Right renal cortex interstitium (tissue), 3 donors: ENCODE results near the gene NUP93. TPM values are rescaled to one million over a fixed set of nuclear protein-coding genes. Genes with fewer than 3 reads are reported as not detected.

Source experiments
- DNase-seq, 3 donors: peaks; one replicate each; pipeline ENCODE4 v3.0.0-alpha.2; 2013; ENCODE audit warnings: low read depth in 3 of 3, low spot score in 2 of 3
- polyA plus RNA-seq, 3 donors: library from polyadenylated mRNA; unstranded; fragments of 120-200 nt; gene quantifications; one replicate each; pipeline ENCODE4 v1.2.1, GENCODE V29; 2013; ENCODE audit not compliant: insufficient read length in 3 of 3

NUP93 gene
- polyA plus RNA-seq, 3 donors, result 78.0 to 85.4 (median 81.1) TPM

DNA sequence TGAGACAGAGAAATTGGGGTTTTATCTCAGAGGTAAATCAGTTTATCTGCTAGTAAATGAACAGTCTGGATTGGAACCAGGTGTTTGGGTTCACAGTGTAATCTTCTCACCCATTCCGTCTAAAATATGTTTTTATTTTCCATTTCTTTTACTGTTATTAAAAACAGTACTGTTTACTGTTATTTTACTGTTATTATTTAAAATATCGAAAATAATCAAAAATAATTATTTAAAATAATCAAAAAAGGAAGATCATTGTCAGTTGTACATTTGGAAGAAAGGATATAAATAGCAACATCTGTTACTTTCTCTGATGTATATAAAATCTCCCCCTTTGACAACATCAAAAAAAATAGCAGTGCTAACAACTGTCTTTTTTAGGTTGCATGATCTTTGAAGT, 11.5 kb downstream of the NUP93 start:
- no peak for DNase-seq

DNA sequence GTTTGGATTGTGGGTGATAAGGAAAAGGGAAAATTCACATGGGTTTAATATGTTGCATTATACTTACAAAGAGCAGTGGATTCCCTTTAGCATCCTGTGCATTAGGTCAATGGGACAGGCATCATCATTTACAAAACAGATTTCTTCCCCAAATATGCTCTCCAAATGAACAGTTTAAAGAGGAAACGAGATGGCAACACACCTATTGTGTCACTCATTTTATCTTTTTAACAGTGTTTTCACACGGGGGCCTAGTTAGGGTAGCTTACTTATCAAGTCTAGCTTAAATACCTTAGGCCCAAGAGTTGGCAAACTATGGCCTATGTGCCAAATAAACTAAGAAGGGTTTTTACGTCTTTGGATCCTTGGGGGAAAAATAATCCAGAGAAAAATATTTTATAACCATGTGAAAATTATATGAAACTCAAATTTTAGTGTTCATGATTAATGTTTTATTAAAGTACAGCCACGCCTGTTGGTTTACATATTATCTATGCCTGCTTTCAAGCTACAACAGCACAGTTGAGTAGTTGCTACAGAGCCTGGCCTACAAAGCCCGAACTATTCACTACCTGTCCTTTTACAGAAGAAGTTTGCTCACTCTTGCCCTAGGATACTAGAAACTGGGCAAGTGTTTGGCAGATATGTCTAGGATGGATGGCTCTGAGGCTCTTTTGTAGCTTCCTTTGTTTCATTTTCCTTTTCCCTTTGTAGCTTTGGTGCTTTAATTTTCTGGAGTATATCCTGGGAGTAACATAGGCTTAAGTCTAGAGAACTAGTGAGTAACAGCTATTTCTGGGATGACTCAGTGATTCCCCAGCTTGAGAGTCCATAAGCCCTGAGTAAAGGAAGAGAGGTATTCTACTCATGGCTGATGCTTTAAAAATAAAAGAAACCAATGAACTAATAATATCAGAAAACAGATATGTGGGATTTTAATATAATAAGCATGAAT, 12.4 kb downstream of the NUP93 start:
- no peak for DNase-seq

DNA sequence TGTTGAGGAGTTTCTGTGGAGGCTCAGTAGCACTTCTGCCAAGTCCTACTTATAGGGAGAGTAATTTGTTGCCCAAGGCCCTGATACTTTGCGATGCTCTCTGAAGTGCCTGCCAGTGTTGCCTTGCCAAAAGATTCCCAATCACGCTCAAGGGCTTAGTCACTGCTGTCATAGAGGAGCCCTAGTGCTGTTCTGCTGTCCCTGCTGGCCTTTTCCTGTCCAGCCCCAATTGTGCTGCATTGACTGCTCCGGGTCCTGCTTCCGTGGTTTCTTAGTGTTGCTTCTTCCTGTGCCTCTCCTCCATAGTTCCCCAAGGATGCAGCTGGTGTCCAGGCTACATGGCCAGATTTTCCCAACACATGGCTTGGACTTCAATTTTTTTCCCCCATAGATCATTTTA, 13.9 kb downstream of the NUP93 start:
- DNase-seq, result no peak

DNA sequence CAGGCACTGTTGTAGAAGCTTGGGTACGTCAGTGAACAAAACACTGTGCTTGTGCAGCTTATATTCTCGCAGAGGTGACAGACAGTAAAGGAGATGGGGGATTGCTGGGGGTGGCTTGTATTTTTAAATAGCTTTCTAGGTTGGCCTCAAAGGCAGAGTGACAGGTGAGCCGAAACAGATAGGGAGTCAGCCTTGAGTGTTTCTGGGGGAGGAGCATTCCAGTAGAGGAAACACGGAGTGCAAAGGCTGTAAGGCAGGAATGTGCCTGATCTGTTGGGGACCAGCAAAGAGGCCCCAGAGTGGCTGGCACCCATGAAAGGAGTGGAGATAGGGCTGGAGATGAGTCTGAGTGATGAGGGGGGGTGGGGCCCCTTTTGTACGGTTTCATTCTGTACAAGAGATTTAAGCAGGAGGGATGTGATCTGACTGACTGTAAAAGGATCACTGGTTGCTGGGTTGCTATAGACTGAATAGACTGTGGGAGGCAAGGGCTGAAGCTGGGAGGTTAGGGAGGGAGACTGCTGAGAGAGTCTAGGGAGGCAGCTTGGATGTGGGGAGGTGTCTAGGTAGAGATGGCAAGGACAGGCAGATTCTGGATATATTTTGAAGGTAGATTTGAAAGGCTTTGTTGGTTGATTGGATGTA, 15.2 kb downstream of the NUP93 start:
- no peak for DNase-seq

DNA sequence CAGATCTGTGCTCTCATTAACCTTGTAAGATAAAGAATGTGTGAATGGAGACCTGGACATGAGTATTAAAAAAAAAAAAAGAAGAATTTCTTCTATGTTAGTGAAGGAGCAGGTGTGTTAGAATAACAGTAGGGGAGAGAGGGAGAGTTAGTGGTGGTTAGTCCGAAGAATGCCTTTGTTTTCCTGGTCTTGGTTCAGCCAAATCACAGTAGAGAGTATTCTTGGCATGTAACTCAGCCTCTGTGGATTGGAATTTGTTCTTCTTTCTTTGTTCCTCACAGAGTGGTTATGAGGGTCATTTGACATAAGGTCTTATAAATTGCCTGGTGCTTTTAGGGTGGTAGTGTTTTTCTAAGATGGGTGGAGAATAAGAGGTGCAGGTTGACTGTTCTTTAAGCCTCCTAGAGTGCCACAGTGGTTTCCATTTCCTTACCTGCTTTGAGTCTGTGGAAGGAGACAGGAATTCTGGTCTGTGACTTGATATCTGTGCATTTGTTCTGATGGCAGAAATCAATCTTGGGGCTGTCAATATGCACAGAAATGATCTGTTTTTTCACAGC, 17.6 kb downstream of the NUP93 start:
- DNase-seq, result no peak

DNA sequence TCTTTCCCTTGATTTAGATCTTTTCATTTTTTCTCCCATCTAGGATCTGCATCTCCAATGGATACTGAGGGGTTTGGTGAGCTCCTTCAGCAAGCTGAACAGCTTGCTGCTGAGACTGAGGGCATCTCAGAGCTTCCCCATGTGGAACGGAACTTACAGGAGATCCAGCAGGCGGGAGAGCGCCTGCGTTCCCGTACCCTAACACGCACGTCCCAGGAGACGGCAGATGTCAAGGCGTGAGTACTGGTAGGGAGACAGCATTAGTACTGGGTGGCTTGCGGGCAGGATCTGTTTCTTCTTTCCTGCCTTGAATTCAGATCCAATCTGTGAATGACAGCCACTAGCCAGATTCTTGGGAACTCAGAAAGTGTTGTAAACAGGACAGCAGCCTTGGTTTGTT, 18.3 kb downstream of the NUP93 start:
- DNase-seq, result no peak

DNA sequence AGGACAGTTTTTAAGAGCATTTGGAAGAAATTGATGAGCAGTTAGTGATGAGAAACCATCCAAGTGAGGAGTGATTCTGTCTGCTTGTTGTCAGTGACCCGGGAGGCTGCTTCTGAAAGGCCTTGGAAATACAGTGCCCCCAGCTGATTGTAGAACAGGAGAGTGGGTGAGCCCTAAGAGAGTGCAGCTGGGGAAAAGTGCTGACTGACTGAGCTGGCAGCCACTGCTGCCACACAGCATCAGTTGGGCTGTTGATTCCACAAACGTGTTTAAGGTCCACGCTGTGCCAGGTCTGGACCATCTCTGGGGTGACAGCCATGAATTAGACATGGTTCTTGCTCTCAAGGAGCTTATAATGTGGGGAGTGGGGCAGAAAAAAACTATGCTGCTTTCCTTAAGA, 18.9 kb downstream of the NUP93 start:
- no peak for DNase-seq

DNA sequence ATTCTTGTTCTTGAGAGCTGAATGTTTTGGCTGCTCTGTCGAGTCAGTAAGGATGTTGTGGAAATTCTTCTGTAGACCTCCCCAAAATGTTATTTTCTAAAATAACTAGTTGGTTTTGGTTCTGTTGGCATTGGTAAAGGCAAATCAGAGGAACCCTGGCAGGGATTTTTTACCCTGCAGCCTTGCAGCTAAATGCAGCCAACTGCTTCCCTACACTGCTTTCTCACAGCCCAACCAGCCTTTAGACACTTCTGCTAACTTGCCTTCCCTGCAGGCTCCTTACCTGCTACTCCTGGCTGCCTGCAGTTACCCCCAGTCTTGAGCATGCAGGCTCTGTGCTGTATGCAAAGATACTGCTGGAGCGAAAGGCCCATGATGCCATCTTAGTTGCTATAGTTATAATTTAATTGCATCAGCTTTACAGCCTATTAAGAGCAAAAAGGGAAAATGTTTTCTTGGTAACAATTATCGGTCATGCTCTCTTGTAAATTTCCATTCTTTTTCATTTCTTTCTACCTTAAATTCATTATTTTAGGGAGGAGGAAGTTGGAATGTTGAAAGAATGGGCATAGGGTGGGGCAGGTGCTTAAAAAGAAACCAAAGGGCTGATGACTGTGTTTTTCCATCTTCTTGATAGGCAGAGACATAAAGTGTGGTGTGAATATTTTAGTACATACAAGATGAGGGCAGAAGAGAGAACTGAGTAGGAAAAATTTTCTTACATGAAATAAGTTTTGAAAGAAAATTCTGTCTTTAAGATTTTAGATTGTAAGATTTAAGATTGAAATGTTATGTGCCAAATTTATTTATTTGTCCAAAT, 20.0 kb downstream of the NUP93 start:
- no peak for DNase-seq

DNA sequence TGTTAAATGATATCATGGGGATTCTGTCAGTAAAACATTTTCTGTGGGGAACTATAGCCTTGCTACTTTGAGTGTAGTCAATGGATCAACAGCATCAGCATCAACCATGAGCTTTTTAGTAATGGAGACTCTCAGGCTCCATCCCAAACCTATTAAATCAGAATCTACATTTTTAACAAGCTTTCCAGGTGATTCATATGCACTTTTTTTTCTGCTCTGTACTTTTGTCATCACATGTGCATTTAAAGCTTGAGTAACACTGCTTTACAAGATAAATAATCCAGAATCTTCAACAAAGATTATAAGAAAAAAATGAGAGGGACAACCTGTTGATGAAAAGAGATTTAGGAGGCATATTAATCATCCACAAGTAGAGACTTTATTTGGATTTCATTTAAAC, 23.5 kb downstream of the NUP93 start:
- no peak for DNase-seq

DNA sequence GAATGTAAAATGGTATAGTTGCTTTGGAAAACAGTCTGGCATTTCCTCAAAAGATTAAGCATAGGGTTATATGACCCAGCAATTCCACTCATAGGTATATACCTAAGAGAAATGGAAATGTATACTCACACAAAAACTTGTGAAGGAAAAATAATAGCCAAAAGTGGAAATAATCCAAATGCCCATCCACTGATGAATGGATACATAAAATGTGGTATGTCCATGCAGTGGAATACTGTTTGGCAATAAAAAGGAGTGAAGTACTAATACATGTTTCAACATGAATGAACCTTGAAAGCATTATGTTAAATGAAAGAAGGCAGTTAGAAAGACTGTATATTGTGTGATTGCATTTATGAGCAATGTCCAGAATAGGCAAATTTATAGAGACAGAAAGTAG, 25.1 kb downstream of the NUP93 start:
- DNase-seq, result no peak

DNA sequence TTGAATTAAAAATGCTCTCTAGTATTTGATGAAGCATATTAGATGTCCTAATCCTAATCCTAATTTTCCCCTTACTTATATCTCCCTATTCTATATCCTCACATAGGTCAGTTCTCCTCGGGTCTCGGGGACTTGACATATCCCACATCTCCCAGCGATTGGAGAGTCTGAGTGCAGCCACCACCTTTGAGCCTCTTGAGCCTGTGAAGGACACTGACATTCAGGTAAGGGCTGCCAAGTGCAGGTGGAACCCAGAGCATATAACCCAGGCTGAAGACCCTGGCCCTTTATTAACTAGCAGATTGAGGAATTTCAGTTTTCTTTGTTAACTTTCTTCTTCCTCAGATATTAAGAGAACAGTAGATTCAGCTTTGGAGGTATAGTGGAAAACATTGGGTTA, 28.5 kb downstream of the NUP93 start:
- no peak for DNase-seq

DNA sequence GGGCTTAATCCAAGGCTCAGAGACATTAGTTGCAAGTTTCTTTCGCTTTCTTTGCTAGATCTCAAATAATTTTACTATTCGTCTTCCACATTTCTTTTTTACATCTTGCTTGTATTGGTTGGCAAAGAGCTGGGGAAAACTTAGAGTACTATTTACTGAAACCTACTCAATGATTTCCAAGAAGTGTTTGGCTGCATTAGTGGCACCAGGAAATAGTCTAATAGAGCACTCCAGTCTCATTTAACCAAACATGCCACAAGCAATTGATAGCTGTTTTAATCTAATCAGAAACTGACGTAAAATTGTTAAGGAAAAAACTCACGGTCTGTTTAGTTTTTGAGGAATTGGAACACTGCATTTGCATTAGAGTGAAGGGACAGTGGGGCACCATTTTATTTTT, 29.0 kb downstream of the NUP93 start:
- no peak for DNase-seq

DNA sequence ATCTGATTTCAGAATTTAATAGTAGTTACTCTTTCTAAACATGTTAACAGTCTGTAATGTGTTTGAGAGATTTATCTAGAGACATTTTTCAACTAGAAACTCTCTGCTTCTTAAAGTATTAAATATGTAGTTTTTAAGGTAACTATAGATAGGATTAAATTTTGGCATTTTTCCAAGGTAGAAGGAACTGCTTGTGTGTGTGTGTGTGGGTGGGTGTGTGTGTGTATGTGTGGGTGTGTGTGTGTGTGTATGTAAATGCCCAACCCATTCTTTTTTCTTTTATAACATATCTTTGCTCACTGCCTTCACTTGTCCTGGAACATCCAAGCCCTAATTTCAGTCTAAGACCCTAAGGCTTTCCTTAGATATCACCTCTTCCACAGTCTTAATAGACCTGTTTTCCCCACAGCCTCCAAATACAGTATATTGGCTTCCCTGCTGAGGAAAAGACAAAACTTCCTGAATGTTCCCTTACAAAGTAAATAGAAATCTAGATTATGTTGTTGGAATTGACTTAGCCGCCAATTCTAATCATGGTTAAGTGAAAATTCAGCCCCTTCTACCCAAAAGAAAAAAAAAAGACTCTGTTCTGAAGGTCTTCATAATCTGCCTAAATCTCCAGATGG, 33.5 kb downstream of the NUP93 start:
- no peak for DNase-seq

DNA sequence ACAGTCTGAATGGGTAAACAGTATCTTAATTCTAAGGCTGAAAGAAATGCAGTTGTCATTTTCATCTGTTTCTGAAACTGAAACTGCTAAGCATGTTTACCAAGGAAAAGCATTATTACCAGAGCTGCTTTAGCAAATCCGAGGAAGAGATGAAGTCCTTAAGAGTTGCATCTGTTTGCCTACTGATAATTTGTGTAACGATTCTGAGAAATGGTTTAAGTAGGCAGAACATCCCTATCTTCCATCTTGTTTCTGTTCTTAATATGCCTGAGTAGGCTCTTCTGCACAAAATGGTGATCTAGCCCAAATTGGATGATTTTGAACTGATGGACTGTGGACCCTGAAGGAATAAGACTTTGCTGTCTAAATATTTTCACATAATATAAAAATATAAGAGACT, 34.9 kb downstream of the NUP93 start:
- DNase-seq, result no peak

DNA sequence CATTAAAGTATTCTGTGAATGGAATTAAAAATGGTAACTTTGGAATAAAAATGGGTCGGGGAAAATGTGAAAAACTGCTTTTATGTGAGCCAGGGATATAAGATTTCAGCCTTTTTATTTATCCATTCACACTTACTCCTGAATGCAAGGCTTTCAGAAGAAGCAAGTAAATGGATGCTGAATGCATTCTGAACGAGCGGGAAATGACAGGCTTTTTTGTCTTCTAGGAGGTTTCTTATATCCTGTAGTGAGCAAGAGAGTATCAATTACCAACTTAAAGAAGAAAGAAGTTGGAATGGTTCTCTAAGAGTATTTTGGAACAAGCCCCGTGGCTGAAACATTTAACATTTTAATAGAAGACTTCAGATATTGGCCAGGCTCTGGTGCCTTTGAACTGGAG, 36.0 kb downstream of the NUP93 start:
- DNase-seq, result no peak

DNA sequence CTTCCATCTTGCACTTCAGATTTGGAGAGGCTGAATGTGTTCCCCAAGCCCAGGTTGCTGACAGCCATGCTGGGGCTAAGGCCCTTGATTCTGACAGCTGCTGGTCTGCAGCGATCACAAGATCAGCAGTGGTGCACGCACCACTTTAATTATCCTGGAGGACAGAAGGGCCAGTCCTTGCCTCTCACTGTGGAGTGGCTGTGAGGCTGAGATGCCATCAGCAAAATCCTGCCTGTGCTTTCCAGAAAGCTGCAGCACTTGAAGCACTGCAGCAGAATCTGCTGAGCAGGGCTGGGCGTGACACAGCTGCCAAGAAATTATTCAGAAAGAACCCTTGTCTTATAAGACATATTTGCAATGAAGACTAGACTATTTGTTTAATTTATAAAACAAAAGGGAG, 37.1 kb downstream of the NUP93 start:
- DNase-seq, result no peak

DNA sequence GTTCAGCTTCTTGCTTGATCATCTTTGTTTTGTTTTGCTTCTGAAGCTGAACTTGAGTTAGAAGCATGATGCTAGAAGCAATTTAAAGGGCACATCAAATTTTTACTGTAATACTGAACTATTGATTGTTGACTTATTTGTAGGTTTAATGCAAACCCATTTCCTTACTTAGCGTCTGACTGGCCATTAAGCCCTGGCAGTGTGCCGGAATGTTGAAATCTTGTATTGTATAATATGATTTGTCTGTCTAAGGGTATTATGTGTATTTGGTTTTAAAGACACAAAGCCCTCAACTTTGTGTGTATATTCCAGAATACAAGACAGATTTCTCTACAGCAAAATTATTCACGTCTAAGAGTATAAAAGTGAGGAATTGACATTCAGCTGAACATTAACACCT, 39.7 kb downstream of the NUP93 start:
- no peak for DNase-seq

DNA sequence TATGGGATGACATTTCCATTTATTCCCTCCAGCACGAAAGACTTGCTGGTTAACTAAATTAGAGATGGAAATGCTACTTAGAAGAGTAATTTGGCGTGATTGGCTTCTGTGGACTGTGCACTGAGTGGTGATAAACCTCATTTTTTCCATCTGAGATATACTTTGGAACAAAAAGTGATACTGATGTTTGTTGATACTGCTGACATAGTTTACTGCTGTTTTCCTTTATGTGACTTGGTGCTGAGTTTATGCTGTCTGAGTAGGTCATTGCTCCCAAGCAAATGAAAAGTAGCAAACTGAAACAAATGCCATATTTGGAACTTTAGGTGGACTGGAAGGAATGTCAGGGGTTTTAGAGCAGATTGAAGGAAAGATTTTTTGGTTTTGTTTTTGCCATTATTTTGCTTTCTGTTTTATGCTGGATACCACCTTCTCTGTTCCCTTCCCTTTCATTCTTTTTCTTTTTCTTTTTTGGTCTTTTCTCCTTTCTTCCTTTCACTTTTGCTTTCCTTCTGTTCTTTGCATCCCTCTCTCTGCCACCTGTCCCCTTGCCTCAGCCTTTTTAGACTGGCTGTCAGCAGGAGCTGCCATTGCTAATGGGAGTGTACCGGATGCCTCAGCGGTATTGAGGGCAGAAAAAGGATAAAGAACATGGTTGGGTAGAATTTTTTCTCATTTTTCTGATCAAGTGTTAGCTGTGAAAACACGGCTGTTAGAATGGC, 41.8 kb downstream of the NUP93 start:
- DNase-seq, result no peak

DNA sequence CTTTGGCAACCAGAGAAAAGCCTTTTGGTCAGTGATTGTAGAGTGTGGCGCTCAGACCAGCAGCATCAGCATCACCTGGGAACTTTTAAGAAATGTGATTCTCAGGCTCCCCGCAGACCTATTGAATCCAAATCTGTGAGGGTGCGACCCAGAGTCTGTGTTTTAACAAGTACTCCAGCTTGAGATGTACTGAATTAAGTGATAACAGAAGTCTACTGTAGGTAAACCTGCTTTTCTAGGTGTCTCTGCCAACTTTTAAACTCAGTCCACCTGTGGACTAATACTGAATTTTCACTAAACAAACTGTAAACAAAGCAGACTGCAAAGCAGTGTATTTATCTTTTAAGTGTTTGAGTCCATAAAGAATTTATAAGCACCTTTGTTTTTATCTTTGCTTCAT, 43.6 kb downstream of the NUP93 start:
- no peak for DNase-seq
